ENCODE data around the gene C22orf31.
A peak's percentile ranks its signal among the peaks of the same experiment; 100 is the strongest.

DNA sequence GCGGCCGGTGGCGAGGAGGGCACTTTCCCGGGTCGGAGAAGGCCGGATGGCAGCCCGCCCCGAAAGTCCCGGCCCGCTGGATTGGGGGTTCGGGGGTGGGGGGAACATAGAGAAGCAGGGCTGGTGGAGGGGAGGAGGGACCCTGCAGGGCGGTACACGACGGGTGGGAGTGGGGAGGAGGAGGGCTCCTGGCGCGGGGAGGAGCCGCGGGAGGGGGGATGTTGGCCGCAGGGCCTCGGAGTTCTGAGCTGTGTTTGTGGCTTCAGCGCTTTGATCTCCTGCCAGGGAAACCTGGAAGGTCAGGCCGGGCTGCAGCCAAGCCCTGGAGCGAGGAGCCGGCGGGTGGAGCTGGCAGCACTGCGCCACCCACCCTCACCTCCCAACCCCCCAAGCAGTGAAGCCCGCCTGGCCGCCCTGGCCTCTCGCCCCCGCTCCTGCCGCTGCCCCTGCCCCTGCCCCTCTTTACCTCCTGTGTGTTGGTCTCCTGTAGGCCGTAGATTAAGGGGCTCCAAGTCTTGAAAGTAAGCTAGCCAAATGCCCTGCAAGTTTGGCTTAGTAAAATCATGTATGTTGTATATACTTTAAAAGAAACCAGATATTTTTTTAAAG lies 30.9 kb downstream of the C22orf31 start:
- TF ChIP-seq, protein P1, sequence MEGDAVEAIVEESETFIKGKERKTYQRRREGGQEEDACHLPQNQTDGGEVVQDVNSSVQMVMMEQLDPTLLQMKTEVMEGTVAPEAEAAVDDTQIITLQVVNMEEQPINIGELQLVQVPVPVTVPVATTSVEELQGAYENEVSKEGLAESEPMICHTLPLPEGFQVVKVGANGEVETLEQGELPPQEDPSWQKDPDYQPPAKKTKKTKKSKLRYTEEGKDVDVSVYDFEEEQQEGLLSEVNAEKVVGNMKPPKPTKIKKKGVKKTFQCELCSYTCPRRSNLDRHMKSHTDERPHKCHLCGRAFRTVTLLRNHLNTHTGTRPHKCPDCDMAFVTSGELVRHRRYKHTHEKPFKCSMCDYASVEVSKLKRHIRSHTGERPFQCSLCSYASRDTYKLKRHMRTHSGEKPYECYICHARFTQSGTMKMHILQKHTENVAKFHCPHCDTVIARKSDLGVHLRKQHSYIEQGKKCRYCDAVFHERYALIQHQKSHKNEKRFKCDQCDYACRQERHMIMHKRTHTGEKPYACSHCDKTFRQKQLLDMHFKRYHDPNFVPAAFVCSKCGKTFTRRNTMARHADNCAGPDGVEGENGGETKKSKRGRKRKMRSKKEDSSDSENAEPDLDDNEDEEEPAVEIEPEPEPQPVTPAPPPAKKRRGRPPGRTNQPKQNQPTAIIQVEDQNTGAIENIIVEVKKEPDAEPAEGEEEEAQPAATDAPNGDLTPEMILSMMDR (conservative IDR thresholded peaks at IDR 0.05; ENCODE audit: low read depth in 2 of 2): no peak
- no peak for TF ChIP-seq CREB1 (CRISPR knock-in tag; IDR thresholded peaks at IDR 0.05; ENCODE audit: low read depth)
- TF ChIP-seq, protein P2, sequence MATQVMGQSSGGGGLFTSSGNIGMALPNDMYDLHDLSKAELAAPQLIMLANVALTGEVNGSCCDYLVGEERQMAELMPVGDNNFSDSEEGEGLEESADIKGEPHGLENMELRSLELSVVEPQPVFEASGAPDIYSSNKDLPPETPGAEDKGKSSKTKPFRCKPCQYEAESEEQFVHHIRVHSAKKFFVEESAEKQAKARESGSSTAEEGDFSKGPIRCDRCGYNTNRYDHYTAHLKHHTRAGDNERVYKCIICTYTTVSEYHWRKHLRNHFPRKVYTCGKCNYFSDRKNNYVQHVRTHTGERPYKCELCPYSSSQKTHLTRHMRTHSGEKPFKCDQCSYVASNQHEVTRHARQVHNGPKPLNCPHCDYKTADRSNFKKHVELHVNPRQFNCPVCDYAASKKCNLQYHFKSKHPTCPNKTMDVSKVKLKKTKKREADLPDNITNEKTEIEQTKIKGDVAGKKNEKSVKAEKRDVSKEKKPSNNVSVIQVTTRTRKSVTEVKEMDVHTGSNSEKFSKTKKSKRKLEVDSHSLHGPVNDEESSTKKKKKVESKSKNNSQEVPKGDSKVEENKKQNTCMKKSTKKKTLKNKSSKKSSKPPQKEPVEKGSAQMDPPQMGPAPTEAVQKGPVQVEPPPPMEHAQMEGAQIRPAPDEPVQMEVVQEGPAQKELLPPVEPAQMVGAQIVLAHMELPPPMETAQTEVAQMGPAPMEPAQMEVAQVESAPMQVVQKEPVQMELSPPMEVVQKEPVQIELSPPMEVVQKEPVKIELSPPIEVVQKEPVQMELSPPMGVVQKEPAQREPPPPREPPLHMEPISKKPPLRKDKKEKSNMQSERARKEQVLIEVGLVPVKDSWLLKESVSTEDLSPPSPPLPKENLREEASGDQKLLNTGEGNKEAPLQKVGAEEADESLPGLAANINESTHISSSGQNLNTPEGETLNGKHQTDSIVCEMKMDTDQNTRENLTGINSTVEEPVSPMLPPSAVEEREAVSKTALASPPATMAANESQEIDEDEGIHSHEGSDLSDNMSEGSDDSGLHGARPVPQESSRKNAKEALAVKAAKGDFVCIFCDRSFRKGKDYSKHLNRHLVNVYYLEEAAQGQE (IDR thresholded peaks at IDR 0.05; ENCODE audit: unreplicated experiment): no peak
- TF ChIP-seq POLR2AphosphoS5 (IDR thresholded peaks at IDR 0.05; ENCODE audit: low read depth): peak; percentile 14; the same call in 1 of the 2 replicates
- no peak for TF ChIP-seq ZNF462 (CRISPR knock-in tag; IDR thresholded peaks at IDR 0.05)
- no peak for TF ChIP-seq EZH2 (IDR thresholded peaks at IDR 0.05; ENCODE audit: low read depth, unreplicated experiment)
- no peak for TF ChIP-seq ETS1 (IDR thresholded peaks at IDR 0.05)
- no peak for TF ChIP-seq JUNB (IDR thresholded peaks at IDR 0.05; ENCODE audit: unreplicated experiment)
- TF ChIP-seq EZH2phosphoT487 (IDR thresholded peaks at IDR 0.05; ENCODE audit: unreplicated experiment): no peak
- no peak for TF ChIP-seq ZNF331 (CRISPR knock-in tag; IDR thresholded peaks at IDR 0.05; ENCODE audit: low read depth)
- no peak for TF ChIP-seq NANOG (IDR thresholded peaks at IDR 0.05; ENCODE audit: borderline replicate concordance)
